ENCODE results near the gene RAB31.

DNA sequence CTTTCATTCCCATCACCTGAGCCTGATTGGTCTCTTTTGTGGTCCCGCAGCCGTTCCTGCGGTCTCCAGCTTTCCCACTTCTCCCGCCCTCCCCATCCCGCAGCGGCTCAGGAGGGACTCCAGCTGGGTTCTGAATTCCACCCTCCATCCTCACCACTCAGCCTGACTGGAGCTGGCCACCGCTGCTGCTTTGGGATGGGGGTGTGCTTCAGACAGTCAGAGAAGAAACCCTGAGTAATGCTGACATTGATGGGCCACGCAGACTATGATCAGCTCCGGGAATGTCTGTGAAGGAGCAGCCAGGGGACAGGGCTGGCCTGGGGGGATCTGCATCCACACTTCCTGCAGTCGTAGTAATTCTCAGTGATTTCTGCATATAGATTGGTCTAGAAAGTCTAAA, 131.8 kb downstream of the RAB31 start:
- TF ChIP-seq POLR2AphosphoS5 (IDR thresholded peaks at IDR 0.05): no peak
- TF ChIP-seq, protein P1, sequence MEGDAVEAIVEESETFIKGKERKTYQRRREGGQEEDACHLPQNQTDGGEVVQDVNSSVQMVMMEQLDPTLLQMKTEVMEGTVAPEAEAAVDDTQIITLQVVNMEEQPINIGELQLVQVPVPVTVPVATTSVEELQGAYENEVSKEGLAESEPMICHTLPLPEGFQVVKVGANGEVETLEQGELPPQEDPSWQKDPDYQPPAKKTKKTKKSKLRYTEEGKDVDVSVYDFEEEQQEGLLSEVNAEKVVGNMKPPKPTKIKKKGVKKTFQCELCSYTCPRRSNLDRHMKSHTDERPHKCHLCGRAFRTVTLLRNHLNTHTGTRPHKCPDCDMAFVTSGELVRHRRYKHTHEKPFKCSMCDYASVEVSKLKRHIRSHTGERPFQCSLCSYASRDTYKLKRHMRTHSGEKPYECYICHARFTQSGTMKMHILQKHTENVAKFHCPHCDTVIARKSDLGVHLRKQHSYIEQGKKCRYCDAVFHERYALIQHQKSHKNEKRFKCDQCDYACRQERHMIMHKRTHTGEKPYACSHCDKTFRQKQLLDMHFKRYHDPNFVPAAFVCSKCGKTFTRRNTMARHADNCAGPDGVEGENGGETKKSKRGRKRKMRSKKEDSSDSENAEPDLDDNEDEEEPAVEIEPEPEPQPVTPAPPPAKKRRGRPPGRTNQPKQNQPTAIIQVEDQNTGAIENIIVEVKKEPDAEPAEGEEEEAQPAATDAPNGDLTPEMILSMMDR (IDR thresholded peaks at IDR 0.05): no peak
